ENCODE data around the gene ADORA1.
A peak's percentile ranks its signal among the peaks of the same experiment; 100 is the strongest.

ADORA1 gene

GRCh38 chr1:203196371-203196770, 68.8 kb downstream of the ADORA1 start:
- no peak for DNase-seq

- DNase-seq: no peak
Measured at GRCh38 chr1:203197625-203198024, 70.1 kb downstream of the ADORA1 start.

- DNase-seq: no peak
Measured at GRCh38 chr1:203199002-203199401, 71.5 kb downstream of the ADORA1 start.

GRCh38 chr1:203199481-203199815, 71.9 kb downstream of the ADORA1 start:
- no peak for DNase-seq

- no peak for DNase-seq
Measured at GRCh38 chr1:203199816-203200571, 72.5 kb downstream of the ADORA1 start.

GRCh38 chr1:203200916-203201315, 73.4 kb downstream of the ADORA1 start:
- no peak for DNase-seq

- DNase-seq: no peak
Measured at GRCh38 chr1:203201516-203202205, 74.1 kb downstream of the ADORA1 start.

GRCh38 chr1:203202431-203203245, 75.1 kb downstream of the ADORA1 start:
- DNase-seq: no peak

- no peak for DNase-seq
Measured at GRCh38 chr1:203204756-203205155, 77.2 kb downstream of the ADORA1 start.

- DNase-seq: no peak
Measured at GRCh38 chr1:203206129-203206687, 78.7 kb downstream of the ADORA1 start.

GRCh38 chr1:203207751-203208150, 80.2 kb downstream of the ADORA1 start:
- no peak for DNase-seq

- DNase-seq: no peak
Measured at GRCh38 chr1:203208181-203208580, 80.7 kb downstream of the ADORA1 start.

GRCh38 chr1:203210350-203210749, 82.8 kb downstream of the ADORA1 start:
- no peak for DNase-seq

GRCh38 chr1:203210988-203211387, 83.5 kb downstream of the ADORA1 start:
- DNase-seq: no peak

GRCh38 chr1:203211812-203212211, 84.3 kb downstream of the ADORA1 start:
- DNase-seq: no peak

- no peak for DNase-seq
Measured at GRCh38 chr1:203213126-203213525, 85.6 kb downstream of the ADORA1 start.

- DNase-seq: no peak
Measured at GRCh38 chr1:203214871-203215270, 87.3 kb downstream of the ADORA1 start.

- DNase-seq: no peak
Measured at GRCh38 chr1:203215573-203215972, 88.0 kb downstream of the ADORA1 start.

GRCh38 chr1:203216274-203217138, 89.0 kb downstream of the ADORA1 start:
- DNase-seq: peak; percentile 61

Data from NCI-H1436 treated with DMSO at 0.1 percent for 48 hours (cell line).